Lung (tissue), 12 donors: ENCODE measurements around the gene AMN1. TPM values are rescaled to one million over a fixed set of nuclear protein-coding genes. Genes with fewer than 3 reads are reported as not detected.

Source experiments
- ATAC-seq: fragments of 200-7000 bp; cut with Tn5 transposase; one replicate; pipeline ENCODE4 v1.9.1; 2020; ENCODE audit warnings: moderate number of reproducible peaks; ENCODE audit not compliant: insufficient read depth, low FRiP score
- DNase-seq, 3 donors: peaks; one replicate each; pipeline ENCODE4 v3.0.0-alpha.2; 2013 to 2017
- H3K27ac ChIP-seq, 2 donors: one replicate each; pipeline ENCODE4 v1.5.1; 2013; ENCODE audit warnings: mild to moderate bottlenecking in 2 of 2, moderate library complexity in 2 of 2, control low read depth in 1 of 2, inconsistent platforms in 1 of 2, low read depth in 1 of 2, low read length in 1 of 2
- H3K27me3 ChIP-seq, 3 donors: one replicate each; pipeline ENCODE4 v1.5.1; 2013; ENCODE audit warnings: low read length in 2 of 3; ENCODE audit not compliant: control insufficient read depth in 3 of 3, insufficient read depth in 3 of 3
- H3K36me3 ChIP-seq, 4 donors: one replicate each; pipeline ENCODE4 v1.5.1; 2013; ENCODE audit warnings: low read length in 4 of 4, mild to moderate bottlenecking in 1 of 4, moderate library complexity in 1 of 4; ENCODE audit not compliant: control insufficient read depth in 4 of 4, insufficient read depth in 4 of 4
- H3K4me1 ChIP-seq, 5 donors: one replicate each; pipeline ENCODE4 v1.5.1; 2013; ENCODE audit warnings: low read length in 5 of 5, mild to moderate bottlenecking in 2 of 5, moderate library complexity in 1 of 5; ENCODE audit not compliant: control insufficient read depth in 5 of 5, insufficient read depth in 5 of 5
- H3K4me3 ChIP-seq: one replicate; pipeline ENCODE4 v1.5.1; 2013; ENCODE audit warnings: mild to moderate bottlenecking, control low read depth, moderate library complexity
- H3K9ac ChIP-seq, 2 donors: one replicate each; pipeline ENCODE4 v1.5.1; 2013; ENCODE audit warnings: low read length in 2 of 2, control low read depth in 1 of 2; ENCODE audit not compliant: insufficient read depth in 1 of 2
- H3K9me3 ChIP-seq, 4 donors: one replicate each; pipeline ENCODE4 v1.5.1; 2013; ENCODE audit warnings: low read length in 3 of 4, mild to moderate bottlenecking in 1 of 4, moderate library complexity in 1 of 4; ENCODE audit not compliant: control insufficient read depth in 4 of 4, insufficient read depth in 3 of 4
- WGBS, 2 donors: extraction: QIAGEN DNeasy Blood & Tissue Kit; methylation state at CpG; one replicate each; pipeline ENCODE4 v1.1.7; 2013; 5-methylcytosine and 5-hydroxymethylcytosine counted together
- polyA plus RNA-seq, 2 donors: library from polyadenylated mRNA; stranded (reverse); fragments of 200-250 nt; gene quantifications; one replicate each; pipeline ENCODE4 v1.2.1, GENCODE V29; 2013
- total RNA-seq, 2 donors: library from RNA; depleted of rRNA in 1 of 2; stranded (reverse); fragments of >200 nt in 1 of 2; gene quantifications; one replicate each; pipeline ENCODE4 v1.2.1, GENCODE V29; 2014 to 2021
- TF ChIP-seq, protein P1 (sequence below): IDR thresholded peaks from 2 replicates; pipeline ENCODE4 v1.5.1; 2012; ENCODE audit warnings: mild to moderate bottlenecking; ENCODE audit errors: control extremely low read depth, extremely low read depth
- donor health status: control.
- donor health status: control.
- donor health status: Bipolar disorder and iron deficiency.
- donor health status: healthy.
- donor health status: DM: yes; HTN: yes; CAD: no.

The AMN1 gene
- total and polyA plus RNA-seq, 4 donors: 5.7 to 20.0 (median 11.3) TPM

DNA sequence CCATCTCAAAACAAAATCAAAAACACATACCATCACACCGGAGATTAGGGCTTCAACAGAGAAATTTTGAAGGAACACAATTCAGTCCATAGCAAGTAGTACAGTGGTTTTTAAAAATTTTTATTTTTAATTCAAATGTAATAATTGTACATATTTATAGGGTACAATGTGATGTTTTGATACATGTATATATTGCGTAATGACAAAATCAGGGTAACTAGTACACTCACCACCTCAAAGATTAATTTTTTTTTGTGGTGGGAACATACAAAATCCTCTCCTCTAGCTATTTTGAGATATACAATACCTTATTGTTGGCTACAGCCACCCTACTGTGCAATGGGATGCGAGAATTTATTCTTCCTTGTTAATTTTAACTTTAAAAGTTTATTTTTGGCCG is 95.4 kb downstream of the AMN1 start:
- WGBS, 2 donors: 94 to 96% methylated on average over 4 of the region's 4 CpGs
- ATAC-seq (no peak), DNase-seq (no peak)
- H3K4me3 ChIP-seq: no peak overlapping the region
- no peaks in the 10 kb centered on the region for H3K9me3 ChIP-seq
- TF ChIP-seq, protein P1, sequence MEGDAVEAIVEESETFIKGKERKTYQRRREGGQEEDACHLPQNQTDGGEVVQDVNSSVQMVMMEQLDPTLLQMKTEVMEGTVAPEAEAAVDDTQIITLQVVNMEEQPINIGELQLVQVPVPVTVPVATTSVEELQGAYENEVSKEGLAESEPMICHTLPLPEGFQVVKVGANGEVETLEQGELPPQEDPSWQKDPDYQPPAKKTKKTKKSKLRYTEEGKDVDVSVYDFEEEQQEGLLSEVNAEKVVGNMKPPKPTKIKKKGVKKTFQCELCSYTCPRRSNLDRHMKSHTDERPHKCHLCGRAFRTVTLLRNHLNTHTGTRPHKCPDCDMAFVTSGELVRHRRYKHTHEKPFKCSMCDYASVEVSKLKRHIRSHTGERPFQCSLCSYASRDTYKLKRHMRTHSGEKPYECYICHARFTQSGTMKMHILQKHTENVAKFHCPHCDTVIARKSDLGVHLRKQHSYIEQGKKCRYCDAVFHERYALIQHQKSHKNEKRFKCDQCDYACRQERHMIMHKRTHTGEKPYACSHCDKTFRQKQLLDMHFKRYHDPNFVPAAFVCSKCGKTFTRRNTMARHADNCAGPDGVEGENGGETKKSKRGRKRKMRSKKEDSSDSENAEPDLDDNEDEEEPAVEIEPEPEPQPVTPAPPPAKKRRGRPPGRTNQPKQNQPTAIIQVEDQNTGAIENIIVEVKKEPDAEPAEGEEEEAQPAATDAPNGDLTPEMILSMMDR: no peak
- no peak overlapping the region for H3K9ac ChIP-seq
- H3K36me3 ChIP-seq: no peaks in the 10 kb centered on the region
- no peaks in the 10 kb centered on the region for H3K27me3 ChIP-seq
- no peak overlapping the region for H3K27ac ChIP-seq
- peaks cover 0 to 13% (median 0%) of the 10 kb centered on the region in 5 donors for H3K4me1 ChIP-seq

DNA sequence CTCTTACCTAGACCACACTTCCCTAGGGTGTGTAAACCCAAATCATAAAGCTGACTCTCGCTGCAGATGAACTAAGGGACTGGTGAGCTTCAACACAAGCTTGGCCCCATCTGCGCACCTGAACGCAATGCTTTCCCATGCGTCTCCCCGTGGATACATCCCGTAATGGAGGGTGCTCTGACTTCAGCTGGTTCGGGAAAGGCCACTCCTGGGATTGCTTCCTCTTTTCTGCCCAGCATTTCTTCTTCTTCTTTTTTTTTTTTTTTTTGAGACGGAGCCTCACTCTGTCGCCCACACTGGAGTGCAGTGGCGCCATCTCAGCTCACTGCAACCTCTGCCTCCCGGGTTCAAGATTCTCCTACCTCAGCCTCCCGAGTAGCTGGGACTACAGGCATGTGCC is 97.0 kb downstream of the AMN1 start:
- ATAC-seq: no peak
- TF ChIP-seq, protein P1: no peak
- H3K9me3 ChIP-seq: no peaks in the 10 kb centered on the region
- 67 to 79% methylated on average over 11 to 12 of the region's 12 CpGs for WGBS, 2 donors
- H3K27me3 ChIP-seq: no peaks in the 10 kb centered on the region
- H3K36me3 ChIP-seq: no peaks in the 10 kb centered on the region
- H3K4me3 ChIP-seq: no peak overlapping the region
- DNase-seq: no peak
- H3K27ac ChIP-seq: no peak overlapping the region
- H3K4me1 ChIP-seq: peaks cover 0 to 13% (median 0%) of the 10 kb centered on the region in 5 donors
- no peak overlapping the region for H3K9ac ChIP-seq

DNA sequence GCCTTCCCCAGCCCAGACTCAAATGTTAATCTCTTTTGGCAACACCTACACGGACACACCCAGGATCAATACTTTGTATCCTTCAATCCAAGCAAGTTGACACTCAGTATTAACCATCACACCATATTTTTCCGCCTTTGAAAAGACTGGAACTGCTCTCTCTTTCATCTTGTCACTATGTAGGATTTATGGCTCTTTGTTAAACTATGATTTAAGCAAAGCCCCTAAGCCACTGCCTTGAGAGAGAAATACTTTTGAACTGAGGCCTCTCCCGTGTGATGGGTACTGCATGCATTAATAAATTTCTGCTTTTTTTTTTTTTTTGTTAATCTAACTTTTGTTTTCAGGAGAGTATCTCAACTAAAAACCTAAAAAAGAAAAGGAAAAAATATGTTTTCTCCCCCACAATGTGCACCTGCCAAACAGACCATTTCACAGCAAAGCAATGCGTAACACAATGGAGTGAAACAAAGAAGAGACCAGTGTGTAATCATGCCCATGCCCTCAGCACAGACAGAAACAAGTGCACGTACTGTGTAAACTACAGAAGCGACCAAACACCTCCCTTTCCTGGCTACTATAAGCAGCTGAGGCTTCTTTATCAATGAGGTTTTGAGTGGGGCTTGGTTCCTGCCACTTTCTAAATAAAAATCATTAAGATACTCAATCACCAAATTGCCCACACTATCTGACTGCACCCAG is 97.6 kb downstream of the AMN1 start:
- no peak for ATAC-seq
- Histone ChIP-seq H3K4me3 (no peak overlapping the region), H3K4me1 (peaks cover 0 to 13% (median 0%) of the 10 kb centered on the region in 5 donors), H3K27me3 (no peaks in the 10 kb centered on the region), H3K9me3 (no peaks in the 10 kb centered on the region), H3K36me3 (no peaks in the 10 kb centered on the region), H3K27ac (no peak overlapping the region), H3K9ac (no peak overlapping the region)
- WGBS, 2 donors: 91 to 96% methylated on average over 6 of the region's 6 CpGs
- TF ChIP-seq, protein P1: no peak
- no peak for DNase-seq
